DMS153 treated with DMSO at 0.1 percent for 48 hours (cell line): Measurements from ENCODE around the gene MTFR1L.

Source experiments
- DNase-seq: peaks from one replicate; lab custom pipeline; 2025; ENCODE audit not compliant: unreplicated experiment; lab: John Stamatoyannopoulos, UW

Gene MTFR1L

GRCh38 chr1:25807480-25808390, 12.0 kb upstream of the MTFR1L start:
- DNase-seq, result no peak

GRCh38 chr1:25808481-25809244, 11.1 kb upstream of the MTFR1L start:
- DNase-seq, result no peak

- DNase-seq, result no peak
Measured at GRCh38 chr1:25809283-25809926, 10.3 kb upstream of the MTFR1L start.

GRCh38 chr1:25809929-25810328, 9.8 kb upstream of the MTFR1L start:
- DNase-seq, result no peak

- peak; percentile 55 for DNase-seq
Measured at GRCh38 chr1:25810341-25811299, 9.1 kb upstream of the MTFR1L start.

- no peak for DNase-seq
Measured at GRCh38 chr1:25811384-25812082, 8.2 kb upstream of the MTFR1L start.

GRCh38 chr1:25813071-25813733, 6.6 kb upstream of the MTFR1L start:
- no peak for DNase-seq

- DNase-seq, result no peak
Measured at GRCh38 chr1:25813734-25814471, 5.9 kb upstream of the MTFR1L start.

GRCh38 chr1:25814549-25815087, 5.1 kb upstream of the MTFR1L start:
- DNase-seq, result no peak

- no peak for DNase-seq
Measured at GRCh38 chr1:25815208-25816111, 4.3 kb upstream of the MTFR1L start.

- DNase-seq, result no peak
Measured at GRCh38 chr1:25816112-25816718, 3.5 kb upstream of the MTFR1L start.

- DNase-seq, result peak; percentile 19
Measured at GRCh38 chr1:25817840-25818501, 1.8 kb upstream of the MTFR1L start.

- DNase-seq, result no peak
Measured at GRCh38 chr1:25818569-25818968, 1.2 kb upstream of the MTFR1L start.

GRCh38 chr1:25820247-25821111, 725 bp downstream of the MTFR1L start:
- DNase-seq, result peak; percentile 70

GRCh38 chr1:25821112-25821476, 1.3 kb downstream of the MTFR1L start:
- DNase-seq, result no peak
